Astrocyte of the cerebellum (primary cell): ENCODE data around the gene SCUBE2.
"Not testable (repeated sequence)": the region's sequence is repeated elsewhere in the genome, so short reads cannot be mapped to it uniquely, and the experiment has no call there.

Source experiments
- DNase-seq: peaks from one replicate; pipeline ENCODE4 v3.0.0-alpha.2; 2011; ENCODE audit warnings: low read depth
- H3K4me3 ChIP-seq: 2 replicates; pipeline ENCODE4 v1.5.1; 2011; ENCODE audit warnings: mild to moderate bottlenecking, low read depth, low read length, moderate library complexity
- CTCF ChIP-seq: IDR thresholded peaks from 2 replicates; pipeline ENCODE4 v1.5.1; 2012; ENCODE audit warnings: low read length, low read depth, moderate library complexity, mild to moderate bottlenecking; ENCODE audit errors: missing control alignments
- in situ Hi-C: cut with HindIII; loops from 2 replicates; pipeline ENCODE4 v1.10.0; 2017; ENCODE audit warnings: low sequenced_read_pairs

The SCUBE2 gene

GRCh38 chr11:9104580-9104979 is 13.2 kb upstream of the SCUBE2 start:
- DNase-seq: no peak
- in situ Hi-C loops: no loop called here
- H3K4me3 ChIP-seq: no peak overlapping the region
- no peak for TF ChIP-seq CTCF

DNA sequence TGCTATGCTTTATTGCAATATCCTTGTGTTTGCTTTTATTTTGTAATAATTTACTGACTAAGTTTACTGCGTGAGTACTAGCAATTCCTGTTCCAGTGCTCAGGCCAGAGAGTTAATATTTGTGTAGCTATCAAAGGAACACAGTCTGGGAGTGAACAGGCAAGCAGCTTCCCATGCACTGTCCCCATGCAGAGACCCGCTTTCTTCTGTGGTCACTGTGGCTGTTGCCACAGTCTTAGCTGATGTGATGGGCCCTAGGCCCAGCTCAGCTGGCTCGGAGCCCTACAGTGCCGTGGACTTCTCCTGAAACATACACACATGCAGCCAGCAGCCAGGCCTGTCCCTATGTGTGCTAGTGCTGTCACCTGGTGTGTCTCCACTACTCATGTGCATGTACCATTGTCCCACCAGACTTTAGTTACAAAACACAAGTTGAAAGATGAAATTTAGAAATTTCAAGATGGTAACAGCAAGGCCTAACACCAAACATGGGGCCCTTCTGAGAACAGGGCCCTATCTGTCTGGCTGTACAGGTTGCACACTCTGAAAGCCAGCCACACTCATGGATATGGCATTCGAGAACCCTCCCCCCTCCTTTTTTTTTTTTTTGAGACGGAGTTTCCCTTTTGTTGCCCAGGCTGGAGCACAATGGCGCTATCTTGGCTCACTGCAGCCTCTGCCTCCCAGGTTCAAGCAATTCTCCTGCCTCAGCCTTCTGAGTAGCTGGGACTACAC is 12.3 kb upstream of the SCUBE2 start:
- no peak for TF ChIP-seq CTCF
- no peak overlapping the region for H3K4me3 ChIP-seq
- in situ Hi-C loops: no loop called here
- DNase-seq: no peak

- TF ChIP-seq CTCF: no peak
- in situ Hi-C loops: no loop called here
- no peak overlapping the region for H3K4me3 ChIP-seq
- no peak for DNase-seq
These were observed 8.2 kb upstream of the SCUBE2 start for GRCh38 chr11:9099617-9100016.

DNA sequence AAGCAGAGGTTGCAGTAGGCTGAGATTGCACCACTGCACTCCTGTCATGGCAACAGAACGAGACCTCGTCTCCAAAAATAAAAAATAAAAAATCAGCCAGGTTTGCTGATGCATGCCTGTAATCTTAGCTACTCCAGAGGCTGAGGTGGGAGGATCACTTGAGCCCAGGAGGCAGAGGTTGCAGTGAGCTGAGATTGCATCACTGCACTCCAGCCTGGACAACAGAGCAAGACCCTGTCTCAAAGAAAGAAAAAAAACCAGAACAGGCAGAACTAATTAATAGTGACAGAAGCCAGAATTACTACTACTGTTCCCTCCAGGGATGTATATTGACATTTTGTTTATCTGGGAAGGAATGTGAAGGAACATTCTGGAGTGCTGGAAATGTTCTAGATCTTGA is 7.1 kb upstream of the SCUBE2 start:
- in situ Hi-C loops, H3K4me3 ChIP-seq, DNase-seq: not testable (repeated sequence)

GRCh38 chr11:9097186-9097943 is 6.0 kb upstream of the SCUBE2 start:
- H3K4me3 ChIP-seq, in situ Hi-C loops, DNase-seq: not testable (repeated sequence)

DNA sequence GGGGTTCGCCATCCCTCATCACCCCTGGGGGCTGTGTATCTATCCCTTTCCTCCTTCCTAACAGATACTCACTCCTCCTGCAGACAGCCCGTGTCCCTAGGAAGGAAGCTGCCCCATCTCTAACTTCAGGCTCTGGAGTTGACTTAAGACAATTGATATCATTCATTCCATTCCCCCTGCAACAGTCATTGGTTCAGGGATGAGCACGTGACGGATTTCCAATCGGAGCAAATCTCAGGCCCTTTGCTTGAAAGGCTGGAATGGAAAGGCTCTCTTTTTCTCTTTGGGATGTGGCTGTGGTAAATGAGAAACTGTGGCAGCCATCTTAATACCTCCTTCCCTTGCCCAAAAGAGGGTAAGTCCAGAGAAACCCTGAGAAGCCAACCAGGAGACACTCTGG is 5.0 kb upstream of the SCUBE2 start:
- in situ Hi-C loops: no loop called here
- no peak for DNase-seq
- no peak for TF ChIP-seq CTCF
- no peak overlapping the region for H3K4me3 ChIP-seq

DNA sequence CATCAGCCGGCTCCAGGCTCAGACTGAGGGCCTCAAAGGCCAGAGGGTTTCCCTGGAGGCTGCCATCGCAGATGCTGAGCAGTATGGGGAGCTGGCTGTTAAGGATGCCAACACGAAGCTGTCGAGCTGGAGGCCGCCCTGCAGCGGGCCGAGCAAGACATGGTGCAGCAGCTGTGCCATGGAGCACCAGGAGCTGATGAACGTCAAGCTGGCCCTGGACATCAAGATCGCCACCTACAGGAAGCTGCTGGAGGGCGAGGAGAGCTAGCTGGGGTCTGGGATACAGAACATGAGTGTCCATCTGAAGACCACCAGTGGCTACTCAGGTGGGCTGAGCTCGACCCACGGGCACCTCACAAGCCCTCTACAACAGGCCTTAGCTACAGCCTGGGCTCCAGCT is 4.0 kb upstream of the SCUBE2 start:
- TF ChIP-seq CTCF: no peak
- H3K4me3 ChIP-seq: no peak overlapping the region
- DNase-seq: no peak
- in situ Hi-C loops: no loop called here

- no peak for TF ChIP-seq CTCF
- H3K4me3 ChIP-seq: no peak overlapping the region
- DNase-seq: no peak
- in situ Hi-C loops: no loop called here
These were observed 3.0 kb upstream of the SCUBE2 start for GRCh38 chr11:9094420-9094819.
